ENCODE measurements around the gene PIP5KL1.

PIP5KL1 gene

DNA sequence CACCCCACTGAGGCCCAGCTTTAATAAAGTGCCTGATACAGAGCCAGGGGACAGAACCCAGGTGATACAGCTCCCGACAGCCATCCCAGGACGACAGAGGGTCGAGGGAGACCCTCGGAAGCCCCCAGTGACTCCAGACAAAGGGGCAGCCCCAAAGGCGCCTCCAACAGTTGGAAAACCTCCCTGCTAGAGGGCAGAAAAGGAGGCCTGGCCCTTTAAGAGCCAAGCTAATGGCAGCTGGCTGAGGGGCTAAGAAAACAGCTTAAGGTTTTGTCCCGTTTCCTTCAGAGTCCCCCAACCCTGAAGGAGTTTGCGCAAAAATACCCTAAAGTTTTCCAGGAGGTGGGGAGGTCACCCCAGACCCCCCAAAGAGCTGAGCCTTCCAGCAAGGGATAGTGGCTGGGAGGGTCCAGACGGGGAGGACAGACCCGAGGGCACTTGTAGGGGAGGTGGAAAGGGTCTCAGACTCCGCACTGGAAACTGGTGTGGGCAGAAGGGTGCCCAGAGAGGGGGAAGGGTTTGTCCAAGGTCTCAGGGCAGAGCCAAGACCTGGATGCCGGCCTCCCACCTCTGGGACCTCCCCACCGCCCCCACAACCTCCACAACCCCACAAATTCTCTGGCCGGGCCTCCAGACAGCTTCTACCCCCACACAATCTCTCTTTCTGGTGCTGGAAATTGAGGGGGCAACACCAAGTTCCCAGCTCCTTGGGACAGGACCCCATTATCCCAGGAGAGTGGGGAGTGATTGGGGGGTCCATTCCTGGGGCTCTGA lies 44.9 kb downstream of the PIP5KL1 start:
- Histone ChIP-seq H3K14ac (ENCODE audit: low read length in 2 of 2) (no peak overlapping the region), H4K8ac (ENCODE audit: low read length) (no peak overlapping the region), H3K4me3 (ENCODE audit: insufficient read depth in 1 of 2, low read depth in 1 of 2, low read length in 2 of 2) (no peak overlapping the region), H3K4ac (ENCODE audit: low read depth in 1 of 2, low read length in 2 of 2) (no peak overlapping the region), H3K4me2 (ENCODE audit: low read length, poor library complexity, severe bottlenecking) (no peak overlapping the region), H2BK12ac (ENCODE audit: low read length in 2 of 2) (no peak overlapping the region), H4K91ac (ENCODE audit: low read length) (peak overlapping the region; percentile 18), H3K18ac (ENCODE audit: low read depth in 1 of 2, low read length in 2 of 2) (no peak overlapping the region), H3K9ac (ENCODE audit: low read length) (no peak overlapping the region), H2AFZ (ENCODE audit: low read depth, low read length) (no peak overlapping the region), H3K36me3 (ENCODE audit: control insufficient read depth in 1 of 2, insufficient read depth in 2 of 2, low read depth in 1 of 2, low read length in 2 of 2) (peaks cover 59 to 67% of the 10 kb centered on the region in 2 experiments), H3K9me3 (ENCODE audit: control insufficient read depth, low read length) (no peaks in the 10 kb centered on the region), H3K23ac (ENCODE audit: low read length in 2 of 2) (no peak overlapping the region), H3K79me1 (replicated peaks; ENCODE audit: low read length, poor library complexity, severe bottlenecking) (peaks cover 14% of the 10 kb centered on the region), H2BK5ac (ENCODE audit: low read depth, low read length, poor library complexity, severe bottlenecking) (no peak overlapping the region), H3K4me1 (ENCODE audit: control insufficient read depth, insufficient read depth, low read depth, low read length) (peaks cover 29% of the 10 kb centered on the region), H3K27me3 (ENCODE audit: control insufficient read depth in 1 of 2, insufficient read depth in 1 of 2, low read length in 2 of 2) (no peaks in the 10 kb centered on the region), H2AK5ac (ENCODE audit: low read length, severe bottlenecking) (peak overlapping the region; percentile 27), H3K27ac (ENCODE audit: low read length, poor library complexity, severe bottlenecking) (no peak overlapping the region), H2BK15ac (ENCODE audit: low read depth, poor library complexity, severe bottlenecking) (no peak overlapping the region), H2BK120ac (ENCODE audit: low read depth, low read length) (no peak overlapping the region)
- no peak for DNase-seq
- 72% methylated on average over 10 of the region's 13 CpGs for WGBS

DNA sequence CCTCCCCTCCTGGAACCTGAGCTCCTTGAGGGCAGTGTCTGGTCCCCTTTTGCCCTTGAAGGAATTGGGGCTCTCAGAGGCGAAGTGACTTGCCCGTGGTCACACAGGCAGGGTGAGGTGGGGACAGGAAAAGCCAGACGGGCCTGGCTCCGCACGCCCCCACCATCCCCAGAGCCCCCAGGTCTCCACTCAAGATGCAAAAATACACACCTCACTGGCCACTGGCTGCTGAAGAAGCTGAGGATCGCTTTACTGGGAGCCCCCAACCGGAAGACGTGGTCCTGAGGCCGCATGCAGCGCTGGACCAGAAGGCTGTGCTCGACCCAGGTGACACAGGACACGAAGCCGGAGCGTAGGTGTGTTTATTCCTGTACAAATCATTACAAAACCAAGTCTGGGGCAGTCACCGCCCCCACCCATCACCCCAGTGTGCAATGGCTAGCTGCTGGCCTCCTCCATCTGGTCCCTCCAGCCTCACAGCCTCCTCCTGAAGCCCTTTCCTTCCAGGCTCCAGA lies 45.5 kb downstream of the PIP5KL1 start:
- no peak overlapping the region for H3K27ac ChIP-seq (ENCODE audit: low read length, poor library complexity, severe bottlenecking)
- peaks cover 29% of the 10 kb centered on the region for H3K4me1 ChIP-seq (ENCODE audit: control insufficient read depth, insufficient read depth, low read depth, low read length)
- no peak overlapping the region for H3K18ac ChIP-seq (ENCODE audit: low read depth in 1 of 2, low read length in 2 of 2)
- DNase-seq: no peak
- H3K4me3 ChIP-seq (ENCODE audit: insufficient read depth in 1 of 2, low read depth in 1 of 2, low read length in 2 of 2): no peak overlapping the region
- no peak overlapping the region for H3K4ac ChIP-seq (ENCODE audit: low read depth in 1 of 2, low read length in 2 of 2)
- H2BK12ac ChIP-seq (ENCODE audit: low read length in 2 of 2): no peak overlapping the region
- no peak overlapping the region for H4K91ac ChIP-seq (ENCODE audit: low read length)
- no peak overlapping the region for H3K23ac ChIP-seq (ENCODE audit: low read length in 2 of 2)
- no peak overlapping the region for H3K9ac ChIP-seq (ENCODE audit: low read length)
- H3K36me3 ChIP-seq (ENCODE audit: control insufficient read depth in 1 of 2, insufficient read depth in 2 of 2, low read depth in 1 of 2, low read length in 2 of 2): peaks cover 52 to 60% of the 10 kb centered on the region in 2 experiments
- no peak overlapping the region for H2BK5ac ChIP-seq (ENCODE audit: low read depth, low read length, poor library complexity, severe bottlenecking)
- WGBS: 81% methylated on average over 15 of the region's 15 CpGs
- no peaks in the 10 kb centered on the region for H3K9me3 ChIP-seq (ENCODE audit: control insufficient read depth, low read length)
- peaks cover 10% of the 10 kb centered on the region for H3K79me1 ChIP-seq (replicated peaks; ENCODE audit: low read length, poor library complexity, severe bottlenecking)
- H2AFZ ChIP-seq (ENCODE audit: low read depth, low read length): no peak overlapping the region
- H2BK15ac ChIP-seq (ENCODE audit: low read depth, poor library complexity, severe bottlenecking): no peak overlapping the region
- no peak overlapping the region for H3K4me2 ChIP-seq (ENCODE audit: low read length, poor library complexity, severe bottlenecking)
- no peak overlapping the region for H2BK120ac ChIP-seq (ENCODE audit: low read depth, low read length)
- H3K14ac ChIP-seq (ENCODE audit: low read length in 2 of 2): no peak overlapping the region
- H2AK5ac ChIP-seq (ENCODE audit: low read length, severe bottlenecking): no peak overlapping the region
- H3K27me3 ChIP-seq (ENCODE audit: control insufficient read depth in 1 of 2, insufficient read depth in 1 of 2, low read length in 2 of 2): no peaks in the 10 kb centered on the region
- peak overlapping the region; percentile 33 for H4K8ac ChIP-seq (ENCODE audit: low read length)

DNA sequence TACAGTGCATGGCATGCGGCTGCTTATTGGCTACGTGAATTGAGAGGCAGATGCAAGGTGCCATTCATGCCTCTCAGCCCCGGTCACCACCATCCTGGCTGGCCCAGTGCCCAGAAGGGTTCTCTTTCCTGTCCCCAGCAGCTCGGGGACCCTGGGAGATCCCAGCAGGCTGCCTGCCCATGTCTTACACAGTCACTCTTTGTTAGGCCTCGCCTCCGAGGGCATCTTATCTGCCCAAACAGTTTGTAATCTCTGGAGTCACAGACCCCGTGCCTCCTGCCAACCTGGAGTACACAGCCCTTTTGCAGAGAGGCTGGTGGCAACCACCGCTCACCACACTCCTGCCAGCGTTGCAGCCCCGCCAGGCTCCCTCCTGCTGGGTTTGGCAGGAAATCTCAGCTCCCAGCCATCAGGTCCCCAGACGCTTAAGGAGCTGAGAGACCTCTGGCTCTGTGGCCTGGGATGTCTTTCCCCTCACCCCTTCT lies 46.1 kb downstream of the PIP5KL1 start:
- Histone ChIP-seq H3K4me2 (ENCODE audit: low read length, poor library complexity, severe bottlenecking) (no peak overlapping the region), H3K14ac (ENCODE audit: low read length in 2 of 2) (no peak overlapping the region), H3K9ac (ENCODE audit: low read length) (no peak overlapping the region), H4K8ac (ENCODE audit: low read length) (no peak overlapping the region), H3K36me3 (ENCODE audit: control insufficient read depth in 1 of 2, insufficient read depth in 2 of 2, low read depth in 1 of 2, low read length in 2 of 2) (peaks cover 49 to 55% of the 10 kb centered on the region in 2 experiments), H2BK120ac (ENCODE audit: low read depth, low read length) (no peak overlapping the region), H3K23ac (ENCODE audit: low read length in 2 of 2) (no peak overlapping the region), H3K27me3 (ENCODE audit: control insufficient read depth in 1 of 2, insufficient read depth in 1 of 2, low read length in 2 of 2) (no peaks in the 10 kb centered on the region), H2BK15ac (ENCODE audit: low read depth, poor library complexity, severe bottlenecking) (no peak overlapping the region), H2BK5ac (ENCODE audit: low read depth, low read length, poor library complexity, severe bottlenecking) (no peak overlapping the region), H3K4me1 (ENCODE audit: control insufficient read depth, insufficient read depth, low read depth, low read length) (peaks cover 29% of the 10 kb centered on the region), H2AFZ (ENCODE audit: low read depth, low read length) (no peak overlapping the region), H2AK5ac (ENCODE audit: low read length, severe bottlenecking) (no peak overlapping the region), H3K4ac (ENCODE audit: low read depth in 1 of 2, low read length in 2 of 2) (no peak overlapping the region), H3K9me3 (ENCODE audit: control insufficient read depth, low read length) (no peaks in the 10 kb centered on the region), H3K27ac (ENCODE audit: low read length, poor library complexity, severe bottlenecking) (no peak overlapping the region), H2BK12ac (ENCODE audit: low read length in 2 of 2) (no peak overlapping the region), H3K18ac (ENCODE audit: low read depth in 1 of 2, low read length in 2 of 2) (no peak overlapping the region), H4K91ac (ENCODE audit: low read length) (peak overlapping the region; percentile 34), H3K4me3 (ENCODE audit: insufficient read depth in 1 of 2, low read depth in 1 of 2, low read length in 2 of 2) (no peak overlapping the region), H3K79me1 (replicated peaks; ENCODE audit: low read length, poor library complexity, severe bottlenecking) (peaks cover 10% of the 10 kb centered on the region)
- WGBS: 76% methylated on average over 11 of the region's 11 CpGs
- no peak for DNase-seq

DNA sequence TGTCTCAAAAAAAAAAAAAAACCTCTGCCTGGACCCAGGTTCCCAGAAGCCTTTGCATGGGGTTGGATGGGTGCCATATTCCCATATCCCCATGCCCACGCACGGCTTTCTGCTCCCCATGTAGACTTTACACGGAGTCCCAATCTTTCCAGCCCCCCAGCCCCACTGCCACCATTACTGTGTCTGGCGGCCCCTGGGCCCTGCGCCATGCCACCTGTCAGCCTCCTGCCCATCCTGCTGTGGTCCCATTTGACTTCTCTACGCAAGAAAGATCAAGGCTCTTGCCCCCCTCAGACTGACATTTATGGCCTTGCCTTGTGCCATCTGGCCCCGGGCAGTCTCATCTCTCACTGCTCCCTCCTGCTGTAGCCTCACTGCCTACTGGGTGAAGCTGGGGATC lies 46.6 kb downstream of the PIP5KL1 start:
- no peak overlapping the region for H2BK5ac ChIP-seq (ENCODE audit: low read depth, low read length, poor library complexity, severe bottlenecking)
- H3K14ac ChIP-seq (ENCODE audit: low read length in 2 of 2): no peak overlapping the region
- no peak overlapping the region for H3K4me3 ChIP-seq (ENCODE audit: insufficient read depth in 1 of 2, low read depth in 1 of 2, low read length in 2 of 2)
- H4K91ac ChIP-seq (ENCODE audit: low read length): peak overlapping the region; percentile 34
- H3K23ac ChIP-seq (ENCODE audit: low read length in 2 of 2): no peak overlapping the region
- H3K18ac ChIP-seq (ENCODE audit: low read depth in 1 of 2, low read length in 2 of 2): no peak overlapping the region
- no peaks in the 10 kb centered on the region for H3K27me3 ChIP-seq (ENCODE audit: control insufficient read depth in 1 of 2, insufficient read depth in 1 of 2, low read length in 2 of 2)
- no peak overlapping the region for H2BK15ac ChIP-seq (ENCODE audit: low read depth, poor library complexity, severe bottlenecking)
- 98% methylated on average over 7 of the region's 7 CpGs for WGBS
- peaks cover 29% of the 10 kb centered on the region for H3K4me1 ChIP-seq (ENCODE audit: control insufficient read depth, insufficient read depth, low read depth, low read length)
- H2BK12ac ChIP-seq (ENCODE audit: low read length in 2 of 2): no peak overlapping the region
- H3K4me2 ChIP-seq (ENCODE audit: low read length, poor library complexity, severe bottlenecking): no peak overlapping the region
- no peaks in the 10 kb centered on the region for H3K9me3 ChIP-seq (ENCODE audit: control insufficient read depth, low read length)
- peaks cover 49 to 55% of the 10 kb centered on the region in 2 experiments for H3K36me3 ChIP-seq (ENCODE audit: control insufficient read depth in 1 of 2, insufficient read depth in 2 of 2, low read depth in 1 of 2, low read length in 2 of 2)
- no peak for DNase-seq
- no peak overlapping the region for H3K4ac ChIP-seq (ENCODE audit: low read depth in 1 of 2, low read length in 2 of 2)
- peaks cover 10% of the 10 kb centered on the region for H3K79me1 ChIP-seq (replicated peaks; ENCODE audit: low read length, poor library complexity, severe bottlenecking)
- no peak overlapping the region for H3K27ac ChIP-seq (ENCODE audit: low read length, poor library complexity, severe bottlenecking)
- no peak overlapping the region for H2AFZ ChIP-seq (ENCODE audit: low read depth, low read length)
- H3K9ac ChIP-seq (ENCODE audit: low read length): no peak overlapping the region
- no peak overlapping the region for H2AK5ac ChIP-seq (ENCODE audit: low read length, severe bottlenecking)
- no peak overlapping the region for H4K8ac ChIP-seq (ENCODE audit: low read length)
- no peak overlapping the region for H2BK120ac ChIP-seq (ENCODE audit: low read depth, low read length)
